Liver (tissue), 9 donors: ENCODE measurements around the gene ARRDC5. TPM values are rescaled to one million over a fixed set of nuclear protein-coding genes. Genes with fewer than 3 reads are reported as not detected.

Experiments
- DNase-seq: peaks from one replicate; pipeline ENCODE4 v3.0.0-alpha.2; 2017; ENCODE audit warnings: low spot score
- H3K27ac ChIP-seq, 2 donors: one replicate each; pipeline ENCODE4 v1.7.0; 2013; ENCODE audit warnings: inconsistent platforms in 2 of 2, low read length in 2 of 2, control low read depth in 1 of 2, low read depth in 1 of 2, mild to moderate bottlenecking in 1 of 2
- H3K27me3 ChIP-seq, 4 donors: one replicate each; pipeline versions ENCODE4 v1.6.1 to v1.7.0; 2013; ENCODE audit warnings: low read length in 3 of 4, inconsistent platforms in 1 of 4, mild to moderate bottlenecking in 1 of 4, moderate library complexity in 1 of 4; ENCODE audit not compliant: control insufficient read depth in 4 of 4, insufficient read depth in 4 of 4
- H3K36me3 ChIP-seq, 4 donors: one replicate each; pipeline versions ENCODE4 v1.6.1 to v1.7.0; 2013; ENCODE audit warnings: low read length in 3 of 4, mild to moderate bottlenecking in 3 of 4, low read depth in 1 of 4, moderate library complexity in 1 of 4; ENCODE audit not compliant: control insufficient read depth in 4 of 4, insufficient read depth in 3 of 4
- H3K4me1 ChIP-seq, 4 donors: one replicate each; pipeline versions ENCODE4 v1.6.1 to v1.7.0; 2013; ENCODE audit warnings: low read length in 3 of 4, mild to moderate bottlenecking in 3 of 4, moderate library complexity in 1 of 4; ENCODE audit not compliant: control insufficient read depth in 4 of 4, insufficient read depth in 4 of 4
- H3K4me3 ChIP-seq, 3 donors: one replicate each; pipeline versions ENCODE4 v1.6.1 to v1.7.0; 2013; ENCODE audit warnings: low read length in 3 of 3, control low read depth in 1 of 3, low read depth in 1 of 3, mild to moderate bottlenecking in 1 of 3
- H3K9ac ChIP-seq, 2 donors: one replicate each; pipeline ENCODE4 v1.7.0; 2013; ENCODE audit warnings: low read length in 2 of 2, mild to moderate bottlenecking in 2 of 2, moderate library complexity in 2 of 2, control low read depth in 1 of 2, low read depth in 1 of 2
- H3K9me3 ChIP-seq, 4 donors: one replicate each; pipeline versions ENCODE4 v1.6.1 to v1.7.0; 2013; ENCODE audit warnings: low read length in 3 of 4; ENCODE audit not compliant: control insufficient read depth in 4 of 4
- ATF3 ChIP-seq: IDR thresholded peaks from 2 replicates; pipeline ENCODE4 v1.6.1; 2016; ENCODE audit warnings: antibody characterized with exemption
- FOXA1 ChIP-seq: IDR thresholded peaks from 2 replicates; pipeline ENCODE4 v1.6.1; 2016; ENCODE audit warnings: antibody characterized with exemption
- FOXA2 ChIP-seq: IDR thresholded peaks from 2 replicates; pipeline ENCODE4 v1.6.1; 2016; ENCODE audit warnings: antibody characterized with exemption
- GABPA ChIP-seq, 2 donors: IDR thresholded peaks in 1 of 2; conservative IDR thresholded peaks in 1 of 2; 2 replicates each; pipeline ENCODE4 v1.6.1; 2016; ENCODE audit warnings: antibody characterized with exemption in 2 of 2, mild to moderate bottlenecking in 1 of 2, moderate library complexity in 1 of 2
- HNF4A ChIP-seq, 2 donors: conservative IDR thresholded peaks; 2 replicates each; pipeline ENCODE4 v1.6.1; 2016; ENCODE audit warnings: antibody characterized with exemption in 2 of 2, mild to moderate bottlenecking in 2 of 2
- HNF4G ChIP-seq: IDR thresholded peaks from 2 replicates; pipeline ENCODE4 v1.6.1; 2016; ENCODE audit warnings: antibody characterized with exemption
- JUND ChIP-seq, 2 donors: IDR thresholded peaks; 2 replicates each; pipeline ENCODE4 v1.6.1; 2016; ENCODE audit warnings: antibody characterized with exemption in 2 of 2
- MAX ChIP-seq: IDR thresholded peaks from 2 replicates; pipeline ENCODE4 v1.6.1; 2016; ENCODE audit warnings: antibody characterized with exemption
- NR2F2 ChIP-seq: IDR thresholded peaks from 2 replicates; pipeline ENCODE4 v1.6.1; 2016; ENCODE audit warnings: antibody characterized with exemption
- RAD21 ChIP-seq, 2 donors: IDR thresholded peaks; 2 replicates each; pipeline ENCODE4 v1.6.1; 2016; ENCODE audit warnings: antibody characterized with exemption in 2 of 2, mild to moderate bottlenecking in 2 of 2
- REST ChIP-seq: IDR thresholded peaks from 2 replicates; pipeline ENCODE4 v1.6.1; 2016; ENCODE audit warnings: antibody characterized with exemption, mild to moderate bottlenecking
- RXRA ChIP-seq, 2 donors: IDR thresholded peaks; 2 replicates each; pipeline ENCODE4 v1.6.1; 2017 to 2018; ENCODE audit warnings: antibody characterized with exemption in 2 of 2, mild to moderate bottlenecking in 1 of 2
- SP1 ChIP-seq: IDR thresholded peaks from 2 replicates; pipeline ENCODE4 v1.6.1; 2018; ENCODE audit warnings: antibody characterized with exemption, mild to moderate bottlenecking
- TAF1 ChIP-seq: conservative IDR thresholded peaks from 2 replicates; pipeline ENCODE4 v1.6.1; 2016; ENCODE audit warnings: antibody characterized with exemption, mild to moderate bottlenecking
- YY1 ChIP-seq: IDR thresholded peaks from 2 replicates; pipeline ENCODE4 v1.6.1; 2016; ENCODE audit warnings: antibody characterized with exemption, mild to moderate bottlenecking
- WGBS: extraction: QIAGEN DNeasy Blood & Tissue Kit; methylation state at CpG from one replicate; pipeline ENCODE4 v1.1.7; 2013; 5-methylcytosine and 5-hydroxymethylcytosine counted together
- polyA plus RNA-seq, 2 donors: library from polyadenylated mRNA; stranded (reverse) in 1 of 2; unstranded in 1 of 2; fragments of 200-250 nt in 1 of 2; fragments of >200 nt in 1 of 2; fragmentation: Nextera tagmentation in 1 of 2; extraction: Ambion mirVana in 1 of 2; gene quantifications; one replicate each; pipeline versions ENCODE4 v1.2.1 to v1.2.3, GENCODE V29; 2013 to 2015
- total RNA-seq, 2 donors: library from RNA; depleted of rRNA; stranded (reverse); fragments of >200 nt; gene quantifications; one replicate each; pipeline ENCODE4 v1.2.3, GENCODE V29; 2014
- TF ChIP-seq, protein P1 (sequence below): IDR thresholded peaks from 2 replicates; pipeline ENCODE4 v1.6.1; 2016; ENCODE audit warnings: antibody characterized with exemption
- donor health status: healthy.
- donor health status: healthy.
- donor health status: healthy.
- donor health status: healthy.
- donor health status: healthy.

Gene ARRDC5
- total and polyA plus RNA-seq, 4 donors, result 0.05 to 0.25 TPM; not detected in 2

- Histone ChIP-seq H3K27ac (no peak overlapping the region), H3K4me1 (peaks cover 6 to 26% (median 15%) of the 10 kb centered on the region in 4 donors), H3K27me3 (no peaks in the 10 kb centered on the region), H3K9me3 (no peaks in the 10 kb centered on the region), H3K4me3 (no peak overlapping the region), H3K9ac (no peak overlapping the region), H3K36me3 (no peaks in the 10 kb centered on the region)
- TF ChIP-seq SP1 (no peak), HNF4G (no peak), GABPA (IDR thresholded peaks at IDR 0.05 in 1 of 2, conservative IDR thresholded peaks at IDR 0.05 in 1 of 2) (no peak), JUND (IDR thresholded peaks at IDR 0.05) (no peak), TAF1 (no peak), MAX (no peak), ATF3 (no peak), RXRA (IDR thresholded peaks at IDR 0.05) (no peak), REST (no peak), RAD21 (IDR thresholded peaks at IDR 0.05) (no peak), FOXA2 (no peak), FOXA1 (no peak), NR2F2 (no peak), HNF4A (conservative IDR thresholded peaks at IDR 0.05) (no peak), YY1 (no peak)
- 70% methylated on average over 15 of the region's 15 CpGs for WGBS
- no peak for DNase-seq
These were observed 6.1 kb upstream of the ARRDC5 start for GRCh38 chr19:4908781-4909155.

- Histone ChIP-seq H3K27ac (no peak overlapping the region), H3K4me1 (peaks cover 6 to 26% (median 15%) of the 10 kb centered on the region in 4 donors), H3K27me3 (no peaks in the 10 kb centered on the region), H3K9ac (no peak overlapping the region), H3K4me3 (no peak overlapping the region), H3K36me3 (no peaks in the 10 kb centered on the region), H3K9me3 (no peaks in the 10 kb centered on the region)
- DNase-seq, result no peak
- no peak for TF ChIP-seq FOXA2
- TF ChIP-seq, protein P1, sequence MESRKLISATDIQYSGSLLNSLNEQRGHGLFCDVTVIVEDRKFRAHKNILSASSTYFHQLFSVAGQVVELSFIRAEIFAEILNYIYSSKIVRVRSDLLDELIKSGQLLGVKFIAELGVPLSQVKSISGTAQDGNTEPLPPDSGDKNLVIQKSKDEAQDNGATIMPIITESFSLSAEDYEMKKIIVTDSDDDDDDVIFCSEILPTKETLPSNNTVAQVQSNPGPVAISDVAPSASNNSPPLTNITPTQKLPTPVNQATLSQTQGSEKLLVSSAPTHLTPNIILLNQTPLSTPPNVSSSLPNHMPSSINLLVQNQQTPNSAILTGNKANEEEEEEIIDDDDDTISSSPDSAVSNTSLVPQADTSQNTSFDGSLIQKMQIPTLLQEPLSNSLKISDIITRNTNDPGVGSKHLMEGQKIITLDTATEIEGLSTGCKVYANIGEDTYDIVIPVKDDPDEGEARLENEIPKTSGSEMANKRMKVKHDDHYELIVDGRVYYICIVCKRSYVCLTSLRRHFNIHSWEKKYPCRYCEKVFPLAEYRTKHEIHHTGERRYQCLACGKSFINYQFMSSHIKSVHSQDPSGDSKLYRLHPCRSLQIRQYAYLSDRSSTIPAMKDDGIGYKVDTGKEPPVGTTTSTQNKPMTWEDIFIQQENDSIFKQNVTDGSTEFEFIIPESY, result no peak
- TF ChIP-seq REST, result no peak
- TF ChIP-seq HNF4G, result no peak
- 84% methylated on average over 5 of the region's 5 CpGs for WGBS
These were observed 5.7 kb upstream of the ARRDC5 start for GRCh38 chr19:4908360-4908759.
